HEK293T (cell line): Measurements from ENCODE around the gene MAPK9.

ENCODE experiments used
- CTCF ChIA-PET: fragments of 350-600 bp; formaldehyde crosslinking; extraction: SDS; loops from one replicate; lab custom pipeline; 2021; ENCODE audit warnings: antibody characterized with exemption, inconsistent platforms; lab: Yijun Ruan, JAX
- POLR2A ChIA-PET: fragments of 350-600 bp; formaldehyde crosslinking; extraction: SDS; loops from one replicate; lab custom pipeline; 2020; ENCODE audit warnings: antibody characterized with exemption, inconsistent platforms; lab: Yijun Ruan, JAX
- DNase-seq: peaks from one replicate; pipeline ENCODE4 v3.0.0; 2012; ENCODE audit warnings: mixed read lengths; ENCODE audit errors: extremely low spot score
- ARNT ChIP-seq: fragments of 450-650 bp; IDR thresholded peaks from 2 replicates; pipeline ENCODE4 v1.6.1; 2017; ENCODE audit warnings: mild to moderate bottlenecking
- BHLHE40 ChIP-seq: fragments of 450-650 bp; IDR thresholded peaks from 2 replicates; pipeline ENCODE4 v1.6.1; 2016; ENCODE audit warnings: mild to moderate bottlenecking, moderate library complexity, borderline replicate concordance
- CTBP1 ChIP-seq: fragments of 450-650 bp; IDR thresholded peaks from 2 replicates; pipeline ENCODE4 v1.6.1; 2016; ENCODE audit warnings: borderline replicate concordance
- ELF4 ChIP-seq: fragments of 450-650 bp; IDR thresholded peaks from 2 replicates; pipeline ENCODE4 v1.6.1; 2017; ENCODE audit warnings: antibody characterized with exemption
- FOXA1 ChIP-seq: fragments of 450-650 bp; IDR thresholded peaks from 2 replicates; pipeline ENCODE4 v1.6.1; 2016; ENCODE audit warnings: mild to moderate bottlenecking
- FOXK2 ChIP-seq: fragments of 450-650 bp; IDR thresholded peaks from 2 replicates; pipeline ENCODE4 v1.6.1; 2016; ENCODE audit warnings: mild to moderate bottlenecking
- FOXM1 ChIP-seq: fragments of 450-650 bp; IDR thresholded peaks from 2 replicates; pipeline ENCODE4 v1.6.1; 2017; ENCODE audit warnings: mild to moderate bottlenecking, borderline replicate concordance
- HDGF ChIP-seq: fragments of 450-650 bp; IDR thresholded peaks from 2 replicates; pipeline ENCODE4 v1.6.1; 2017; ENCODE audit warnings: antibody characterized with exemption, borderline replicate concordance
- L3MBTL2 ChIP-seq: fragments of 450-650 bp; conservative IDR thresholded peaks from 2 replicates; pipeline ENCODE4 v1.6.1; 2016; ENCODE audit warnings: mild to moderate bottlenecking
- LEF1 ChIP-seq: fragments of 450-650 bp; IDR thresholded peaks from 2 replicates; pipeline ENCODE4 v1.6.1; 2017; ENCODE audit warnings: mild to moderate bottlenecking, borderline replicate concordance
- NFRKB ChIP-seq: fragments of 450-650 bp; IDR thresholded peaks from 2 replicates; pipeline ENCODE4 v1.6.1; 2016; ENCODE audit warnings: mild to moderate bottlenecking, moderate library complexity
- SP1 ChIP-seq: fragments of 450-650 bp; IDR thresholded peaks from 2 replicates; pipeline ENCODE4 v1.6.1; 2017
- SUZ12 ChIP-seq: fragments of 450-650 bp; IDR thresholded peaks from 2 replicates; pipeline ENCODE4 v1.6.1; 2016; ENCODE audit warnings: mild to moderate bottlenecking
- TARDBP ChIP-seq: fragments of 450-650 bp; IDR thresholded peaks from 2 replicates; pipeline ENCODE4 v1.6.1; 2016
- ZNF384 ChIP-seq: fragments of 450-650 bp; IDR thresholded peaks from 2 replicates; pipeline ENCODE4 v1.6.1; 2016
- TF ChIP-seq, protein P1 (sequence below): fragments of 450-650 bp; IDR thresholded peaks from 2 replicates; pipeline ENCODE4 v1.6.1; 2016

MAPK9 gene

DNA sequence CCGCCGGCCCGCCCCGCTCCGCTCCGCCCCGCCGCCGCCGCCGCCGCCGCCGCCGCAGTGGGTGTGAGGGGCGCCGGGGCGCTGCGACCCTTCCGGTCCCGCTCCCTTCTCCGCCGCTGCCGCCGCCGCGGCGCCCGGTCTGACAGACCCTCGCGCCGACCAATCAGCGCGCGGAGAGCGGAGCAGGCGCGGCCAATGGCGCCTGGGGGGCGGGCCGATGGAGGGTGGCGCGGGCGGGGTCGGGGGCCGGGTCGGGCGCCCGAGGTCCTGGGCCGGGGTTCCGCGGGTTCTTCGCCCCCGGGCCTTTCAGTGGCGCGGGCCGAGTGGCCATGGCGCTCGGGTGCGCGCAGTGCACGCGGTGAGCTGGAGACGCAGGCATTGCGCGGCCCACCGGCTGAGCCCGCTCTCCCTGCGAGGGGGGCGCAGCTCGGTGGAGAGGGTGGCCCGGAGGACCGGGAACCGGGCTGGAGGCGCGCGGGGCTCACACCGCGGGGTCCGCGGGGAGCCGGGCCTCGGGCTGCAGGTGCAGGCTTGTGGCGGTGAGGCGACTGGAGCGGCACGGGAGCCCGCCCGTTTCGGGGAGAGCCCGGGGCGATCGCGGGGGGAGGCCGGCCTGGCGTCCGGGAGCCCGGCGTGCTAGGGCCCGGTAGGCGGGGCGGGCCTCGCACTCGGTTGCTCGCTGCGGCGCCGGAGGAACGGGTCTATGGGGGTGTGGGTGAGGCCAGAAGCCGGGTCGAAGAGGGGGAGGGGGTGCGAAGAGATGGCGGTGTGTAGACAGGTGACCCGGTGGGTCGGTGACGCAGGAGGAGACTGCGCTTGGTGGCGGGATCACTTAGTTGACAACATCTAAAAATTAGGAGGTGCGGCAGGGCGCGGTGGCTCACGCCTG is at the start of gene MAPK9:
Gene MAPK9, minus strand, starts transcription at position 141 of the 889 bp plus-strand sequence. CDS start 11,522 bp downstream, outside the sequence.
- no peak for TF ChIP-seq TARDBP
- no peak for TF ChIP-seq LEF1
- TF ChIP-seq ZNF384 = no peak
- peak; percentile 46; the same call in 1 of the 2 replicates for TF ChIP-seq FOXM1
- TF ChIP-seq NFRKB = no peak
- no peak for TF ChIP-seq SUZ12
- no peak for TF ChIP-seq ELF4
- TF ChIP-seq, protein P1, sequence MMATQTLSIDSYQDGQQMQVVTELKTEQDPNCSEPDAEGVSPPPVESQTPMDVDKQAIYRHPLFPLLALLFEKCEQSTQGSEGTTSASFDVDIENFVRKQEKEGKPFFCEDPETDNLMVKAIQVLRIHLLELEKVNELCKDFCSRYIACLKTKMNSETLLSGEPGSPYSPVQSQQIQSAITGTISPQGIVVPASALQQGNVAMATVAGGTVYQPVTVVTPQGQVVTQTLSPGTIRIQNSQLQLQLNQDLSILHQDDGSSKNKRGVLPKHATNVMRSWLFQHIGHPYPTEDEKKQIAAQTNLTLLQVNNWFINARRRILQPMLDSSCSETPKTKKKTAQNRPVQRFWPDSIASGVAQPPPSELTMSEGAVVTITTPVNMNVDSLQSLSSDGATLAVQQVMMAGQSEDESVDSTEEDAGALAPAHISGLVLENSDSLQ = peak; percentile 95
- no peak for TF ChIP-seq SP1
- TF ChIP-seq L3MBTL2 = no peak
- TF ChIP-seq CTBP1 = no peak
- peak; percentile 97 for DNase-seq
- ChIA-PET POLR2A (interaction anchor here (1.0 to 2.3 kb wide), 3 partner anchors 10 to 179 kb away, joined by 3 to 6 read pairs (median 4); no protein-coding TSS in a partner anchor), CTCF (interaction anchor here (0.9 to 2.9 kb wide), 5 partner anchors 22 to 223 kb away, joined by 3 to 21 read pairs (median 12); no protein-coding TSS in a partner anchor)

GRCh38 chr5:180341595-180341994 is 49.7 kb upstream of the MAPK9 start:
- no peak for TF ChIP-seq HDGF
- TF ChIP-seq ELF4 = no peak
- TF ChIP-seq FOXA1 = no peak
- no peak for TF ChIP-seq SP1
- TF ChIP-seq FOXK2 = no peak
- no peak for TF ChIP-seq L3MBTL2
- ChIA-PET POLR2A (no interaction called here), CTCF (interaction anchor here (0.8 to 5.5 kb wide), 3 partner anchors 10 to 25 kb away, joined by 4 to 22 read pairs (median 11); no protein-coding TSS in a partner anchor)
- DNase-seq = no peak

DNA sequence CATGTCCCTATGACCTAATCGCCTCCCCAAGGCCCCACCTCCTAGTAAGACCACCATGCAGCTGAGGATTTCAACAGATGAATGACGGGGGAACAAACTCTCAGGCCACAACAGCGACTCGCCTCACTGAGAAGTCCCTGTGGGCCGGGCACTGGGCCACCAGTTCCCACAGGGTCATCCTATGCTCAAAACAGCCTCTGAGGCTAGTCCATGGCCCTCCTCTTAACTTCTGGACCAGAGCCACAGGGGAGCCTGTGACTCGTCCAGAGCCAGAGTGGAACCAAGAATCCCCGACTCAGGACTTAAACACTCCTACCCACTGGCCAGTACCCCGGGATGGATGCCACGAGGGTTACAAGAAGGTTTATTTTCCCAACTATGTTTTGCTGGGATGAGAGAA is 49.0 kb upstream of the MAPK9 start:
- CTCF ChIA-PET = interaction anchor here (3.4 to 5.5 kb wide), 2 partner anchors 9 to 12 kb away, joined by 11 to 22 read pairs; no protein-coding TSS in a partner anchor

DNA sequence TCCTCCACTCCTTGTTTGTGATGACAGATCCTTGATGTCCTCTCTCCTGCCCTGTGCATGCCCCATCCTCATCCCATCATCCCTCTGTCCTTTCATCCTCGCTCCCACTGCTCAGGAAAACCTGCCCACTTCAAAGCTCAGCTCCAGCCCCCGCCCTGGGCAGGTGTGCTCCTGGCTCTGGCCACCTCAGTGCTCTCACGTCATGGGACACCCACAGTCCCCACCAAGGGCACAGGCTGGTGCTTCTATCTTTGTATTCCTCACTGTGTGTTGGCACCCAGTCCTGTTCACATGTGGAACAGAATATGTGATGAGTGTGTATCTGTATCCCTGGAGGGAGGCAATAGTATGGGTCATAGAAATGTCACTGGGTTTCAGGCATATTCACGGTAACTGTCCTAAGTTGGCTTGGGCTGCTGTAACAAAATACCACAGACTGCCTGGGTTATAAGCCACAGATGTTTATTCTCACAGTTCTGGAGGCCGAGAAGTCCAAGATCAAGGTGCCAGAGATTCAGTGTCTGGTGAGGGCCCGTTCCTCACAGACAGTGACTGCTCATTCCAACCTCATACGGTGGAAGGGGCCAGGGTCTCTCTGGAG is 47.8 kb upstream of the MAPK9 start:
- TF ChIP-seq, protein P1 = no peak
- TF ChIP-seq HDGF = no peak
- TF ChIP-seq LEF1 = no peak
- TF ChIP-seq CTBP1 = no peak
- TF ChIP-seq TARDBP = no peak
- DNase-seq = no peak
- ChIA-PET POLR2A (no interaction called here), CTCF (interaction anchor here (1.7 to 5.5 kb wide), 2 partner anchors 11 kb away, joined by 8 to 22 read pairs; no protein-coding TSS in a partner anchor)

More for the DNA sequence above, 49.0 kb upstream of the MAPK9 start:
- DNase-seq = no peak
- POLR2A ChIA-PET = no interaction called here
- TF ChIP-seq ELF4 (no peak), FOXA1 (no peak), SUZ12 (no peak), ARNT (no peak), ZNF384 (no peak), FOXK2 (no peak), HDGF (no peak), FOXM1 (no peak), CTBP1 (no peak), L3MBTL2 (no peak), NFRKB (no peak), LEF1 (no peak)

DNA sequence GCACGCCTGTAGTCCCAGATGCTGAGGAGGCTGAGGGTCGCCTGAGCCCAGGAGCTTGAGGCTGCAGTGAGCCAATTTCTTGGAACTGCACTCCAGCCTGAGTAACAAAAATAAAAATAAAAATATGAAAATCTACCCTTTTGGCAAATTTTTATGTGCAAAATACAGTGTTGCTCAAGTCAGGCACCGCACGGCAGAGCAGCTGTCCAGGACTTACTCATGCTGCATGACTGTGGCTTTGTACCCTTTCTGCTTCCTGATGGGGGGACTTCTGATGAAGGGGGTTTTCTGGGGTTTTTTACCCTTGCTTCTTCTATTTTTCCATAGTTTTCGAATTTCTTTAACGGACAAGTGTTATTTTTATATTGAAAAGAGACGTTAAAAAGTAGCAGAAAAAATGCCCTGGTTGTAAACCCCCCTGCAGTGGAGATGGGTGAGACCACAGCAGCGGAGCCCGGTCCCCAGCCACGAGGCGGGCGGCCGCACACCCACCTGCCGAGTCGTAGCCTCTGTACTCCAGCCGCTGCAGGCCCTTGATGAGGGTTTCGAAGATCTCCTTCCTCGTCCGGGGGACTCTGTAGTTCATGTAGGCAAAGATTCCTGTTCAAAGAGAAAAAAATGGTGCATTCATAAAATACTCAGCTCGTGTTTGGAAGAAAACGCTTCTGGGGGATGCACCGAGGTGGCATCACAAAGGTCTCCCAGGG is 46.3 kb upstream of the MAPK9 start:
- DNase-seq = no peak
- CTCF ChIA-PET = interaction anchor here (0.8 to 1.7 kb wide), 2 partner anchors 9 to 572 kb away, joined by 3 to 8 read pairs; no protein-coding TSS in a partner anchor
- POLR2A ChIA-PET = no interaction called here
- TF ChIP-seq ZNF384 (no peak), FOXA1 (no peak), SUZ12 (no peak), LEF1 (no peak), TARDBP (no peak), BHLHE40 (no peak), L3MBTL2 (no peak), CTBP1 (no peak), SP1 (no peak), HDGF (no peak), ELF4 (no peak), FOXM1 (no peak), FOXK2 (no peak), ARNT (no peak), NFRKB (no peak)
- TF ChIP-seq, protein P1 = no peak
